GM18499 (cell line): ENCODE results near the gene TMEM150C.

Experiments used
- ATAC-seq: cut with Tn5 transposase; IDR thresholded peaks from one replicate; pipeline ENCODE4 v1.9.1; 2021; ENCODE audit warnings: moderate number of reproducible peaks; ENCODE audit not compliant: insufficient read depth, unreplicated experiment

The TMEM150C gene

GRCh38 chr4:82519776-82520175 lies 42.0 kb downstream of the TMEM150C start:
- no peak for ATAC-seq

GRCh38 chr4:82519072-82519471 lies 42.7 kb downstream of the TMEM150C start:
- ATAC-seq: no peak

GRCh38 chr4:82517043-82517442 lies 44.7 kb downstream of the TMEM150C start:
- ATAC-seq: no peak

GRCh38 chr4:82515705-82516104 lies 46.1 kb downstream of the TMEM150C start:
- ATAC-seq: no peak

GRCh38 chr4:82513382-82513781 lies 48.4 kb downstream of the TMEM150C start:
- ATAC-seq: no peak

- no peak for ATAC-seq
These were observed 51.6 kb downstream of the TMEM150C start for GRCh38 chr4:82510216-82510615.

- ATAC-seq: no peak
These were observed 52.9 kb downstream of the TMEM150C start for GRCh38 chr4:82508806-82509428.

GRCh38 chr4:82508011-82508410 lies 53.8 kb downstream of the TMEM150C start:
- no peak for ATAC-seq

GRCh38 chr4:82501154-82501442 lies 60.7 kb downstream of the TMEM150C start:
- ATAC-seq: no peak

GRCh38 chr4:82500435-82501153 lies 61.2 kb downstream of the TMEM150C start:
- no peak for ATAC-seq

- no peak for ATAC-seq
These were observed 61.9 kb downstream of the TMEM150C start for GRCh38 chr4:82499738-82500434.

GRCh38 chr4:82496349-82496748 lies 65.4 kb downstream of the TMEM150C start:
- no peak for ATAC-seq

GRCh38 chr4:82495666-82496065 lies 66.1 kb downstream of the TMEM150C start:
- ATAC-seq: no peak

GRCh38 chr4:82493721-82494425 lies 67.9 kb downstream of the TMEM150C start:
- no peak for ATAC-seq

- ATAC-seq: no peak
These were observed 70.4 kb downstream of the TMEM150C start for GRCh38 chr4:82491251-82491960.

- no peak for ATAC-seq
These were observed 71.8 kb downstream of the TMEM150C start for GRCh38 chr4:82489987-82490386.

GRCh38 chr4:82489076-82489475 lies 72.7 kb downstream of the TMEM150C start:
- ATAC-seq: no peak

- ATAC-seq: no peak
These were observed 76.6 kb downstream of the TMEM150C start for GRCh38 chr4:82484996-82485783.

GRCh38 chr4:82482387-82482786 lies 79.4 kb downstream of the TMEM150C start:
- ATAC-seq: no peak

GRCh38 chr4:82481506-82481840 lies 80.3 kb downstream of the TMEM150C start:
- ATAC-seq: no peak
